GM12878 (cell line): Measurements from ENCODE around the gene TMEM135. TPM values are rescaled to one million over a fixed set of nuclear protein-coding genes. Genes with fewer than 3 reads are reported as not detected.

ENCODE experiments used
- ATAC-seq: fragments of 200-7000 bp; cut with Tn5 transposase; 3 replicates; pipeline ENCODE4 v1.9.1; 2020; ENCODE audit warnings: mild to moderate bottlenecking, moderate library complexity
- BruUV-seq: library from RNA; stranded (reverse); fragments of 400-500 nt; replicated peaks from 2 replicates; lab custom pipeline; 2021; lab: Mats Ljungman, UMichigan
- CTCF ChIA-PET: fragments of 300-600 bp; sonication (Branson Sonifier 250); formaldehyde crosslinking; extraction: SDS; loops from one replicate; lab custom pipeline; 2021; ENCODE audit warnings: inconsistent platforms; lab: Yijun Ruan, JAX
- POLR2A ChIA-PET: fragments of 350-600 bp; formaldehyde crosslinking; extraction: SDS; loops from one replicate; lab custom pipeline; 2021; ENCODE audit warnings: inconsistent platforms; lab: Charles Lee
- RAD21 ChIA-PET: fragments of 300-600 bp; sonication (Branson Sonifier 250); formaldehyde crosslinking; loops from one replicate; lab custom pipeline; 2023; ENCODE audit warnings: antibody characterized with exemption; ENCODE audit not compliant: unreplicated experiment; lab: Charles Lee
- SMC1A ChIA-PET: fragments of 300-600 bp; sonication (Branson Sonifier 250); formaldehyde crosslinking; loops from one replicate; lab custom pipeline; 2023; ENCODE audit not compliant: unreplicated experiment, uncharacterized antibody; lab: Charles Lee
- DNase-seq: peaks from one replicate; pipeline ENCODE4 v3.0.0-alpha.2; 2011; ENCODE audit warnings: low read depth, low spot score
- FAIRE-seq: peaks from 3 replicates; lab custom pipeline; 2011; peaks lifted over from hg19 to GRCh38; lab: Jason Lieb, UNC
- H2AFZ ChIP-seq: 2 replicates; pipeline ENCODE4 v1.6.0; 2011; ENCODE audit warnings: low read depth, low read length, control low read depth; ENCODE audit not compliant: control insufficient read depth
- H3K27ac ChIP-seq: 2 replicates; pipeline ENCODE4 v1.5.1; 2011; ENCODE audit warnings: control low read depth; ENCODE audit not compliant: control insufficient read depth, insufficient read depth
- H3K27me3 ChIP-seq, 2 experiments: replicated peaks in 1 of 2; 2 replicates each; pipeline versions ENCODE4 v1.6.0 to v1.6.1; 2011; ENCODE audit warnings: low read length in 1 of 2; ENCODE audit not compliant: control insufficient read depth in 2 of 2, insufficient read depth in 2 of 2
- H3K36me3 ChIP-seq, 2 experiments: 2 replicates each; pipeline ENCODE4 v1.5.1; 2011; ENCODE audit warnings: low read length in 1 of 2; ENCODE audit not compliant: control insufficient read depth in 2 of 2, insufficient read depth in 2 of 2
- H3K4me1 ChIP-seq: 2 replicates; pipeline ENCODE4 v1.6.1; 2011; ENCODE audit warnings: mild to moderate bottlenecking, low read length, moderate library complexity, mixed read lengths; ENCODE audit not compliant: control insufficient read depth, insufficient read depth
- H3K4me2 ChIP-seq: 2 replicates; pipeline ENCODE4 v1.6.0; 2011; ENCODE audit warnings: control low read depth; ENCODE audit not compliant: control insufficient read depth, insufficient read depth
- H3K4me3 ChIP-seq: fragments of 200-600 bp; sonication (generic); 2 replicates; pipeline ENCODE4 v1.5.1; 2016
- H3K79me2 ChIP-seq: 2 replicates; pipeline ENCODE4 v1.6.0; 2011; ENCODE audit warnings: low read length; ENCODE audit not compliant: control insufficient read depth, insufficient read depth
- H3K9ac ChIP-seq: 2 replicates; pipeline ENCODE4 v1.8.0; 2011; ENCODE audit warnings: low read length, control low read depth, mixed read lengths; ENCODE audit not compliant: control insufficient read depth, insufficient read depth
- H3K9me3 ChIP-seq: replicated peaks from 3 replicates; pipeline ENCODE4 v1.5.1; 2011; ENCODE audit warnings: mild to moderate bottlenecking, low read length; ENCODE audit not compliant: control insufficient read depth, insufficient read depth
- H4K20me1 ChIP-seq: 2 replicates; pipeline ENCODE4 v1.6.0; 2011; ENCODE audit not compliant: control insufficient read depth, insufficient read depth
- CBX3 ChIP-seq: fragments of 200-600 bp; sonication (generic); IDR thresholded peaks from 2 replicates; pipeline ENCODE4 v1.6.1; 2016; ENCODE audit warnings: low read depth, borderline replicate concordance
- HDAC2 ChIP-seq: fragments of 200-600 bp; sonication (generic); IDR thresholded peaks from 2 replicates; pipeline ENCODE4 v1.6.1; 2017
- NFIC ChIP-seq: IDR thresholded peaks from 2 replicates; pipeline ENCODE4 v1.6.1; 2012; ENCODE audit warnings: low read depth, mild to moderate bottlenecking, inconsistent platforms, low read length, moderate library complexity
- NFYB ChIP-seq: IDR thresholded peaks from 2 replicates; pipeline ENCODE4 v1.6.1; 2011; ENCODE audit warnings: low read depth, mild to moderate bottlenecking, low read length, improper control_type of control experiment, moderate library complexity; ENCODE audit not compliant: insufficient read depth
- NR2C2 ChIP-seq: IDR thresholded peaks from 2 replicates; pipeline ENCODE4 v1.6.1; 2011; ENCODE audit warnings: borderline replicate concordance, low read depth; ENCODE audit not compliant: control insufficient read depth, insufficient read length
- POLR2AphosphoS2 ChIP-seq: IDR thresholded peaks from 2 replicates; pipeline ENCODE4 v1.6.1; 2011; ENCODE audit warnings: low read depth, mild to moderate bottlenecking, low read length, improper control_type of control experiment, moderate library complexity
- SMAD1 ChIP-seq: fragments of 450-650 bp; IDR thresholded peaks from 2 replicates; pipeline ENCODE4 v1.6.1; 2018; ENCODE audit warnings: mild to moderate bottlenecking, low read depth; ENCODE audit not compliant: partially characterized antibody
- SMARCA5 ChIP-seq: fragments of 450-650 bp; IDR thresholded peaks from 2 replicates; pipeline ENCODE4 v1.6.1; 2017; ENCODE audit warnings: mild to moderate bottlenecking
- SRF ChIP-seq, 2 experiments: IDR thresholded peaks; 2 replicates each; pipeline ENCODE4 v1.6.1; 2011; ENCODE audit warnings: low read depth in 2 of 2, low read length in 2 of 2, mild to moderate bottlenecking in 1 of 2, moderate library complexity in 1 of 2
- ZNF384 ChIP-seq: IDR thresholded peaks from 2 replicates; pipeline ENCODE4 v1.6.1; 2012; ENCODE audit warnings: low read depth, mild to moderate bottlenecking, low read length, improper control_type of control experiment, borderline replicate concordance
- WGBS: methylation state at CpG from one replicate; pipeline ENCODE4 v1.1.6; 2016; ENCODE audit warnings: low lambda C conversion rate; ENCODE audit not compliant: insufficient replicate concordance, insufficient coverage; ENCODE audit errors: missing lambda C conversion rate; 5-methylcytosine and 5-hydroxymethylcytosine counted together
- in situ Hi-C: fragments of 300-500 bp; cut with MboI; formaldehyde crosslinking; loops from 9 replicates; pipeline ENCODE4 v1.14.3; 2018; ENCODE audit warnings: mixed read lengths
- intact Hi-C: fragments of 100-400 bp; cut with micrococcal nuclease; formaldehyde crosslinking; loops from one replicate; pipeline ENCODE4 v1.14.2; 2022; ENCODE audit not compliant: unreplicated experiment
- polyA plus RNA-seq, 11 experiments: library from polyadenylated mRNA; depleted of rRNA in 4 of 11; unstranded in 6 of 11; stranded (reverse) in 5 of 11; fragments of >200 nt; fragmentation: Nextera tagmentation in 4 of 11; fragmentation: Illumina TruSeq in 1 of 11; extraction: Ambion mirVana in 4 of 11; extraction: Trizol in 1 of 11; gene quantifications; 1 replicate in 1 of 11; 2 replicates in 10 of 11; pipeline versions ENCODE4 v1.2.1 to v1.2.3, GENCODE V29; 2011 to 2016; ENCODE audit warnings: inconsistent platforms in 2 of 11, missing spikeins in 2 of 11, low read depth in 1 of 11
- total RNA-seq, 4 experiments: library from RNA; depleted of rRNA in 3 of 4; stranded (reverse); fragments of >200 nt in 3 of 4; fragmentation: Illumina TruSeq in 1 of 4; extraction: Trizol in 1 of 4; gene quantifications; 2 replicates each; pipeline versions ENCODE4 v1.2.1 to v1.2.3, GENCODE V29; 2013 to 2021
- TF ChIP-seq, protein P1 (sequence below): fragments of 450-650 bp; formaldehyde crosslinking; IDR thresholded peaks from 2 replicates; pipeline ENCODE4 v1.5.0; 2022; ENCODE audit warnings: mild to moderate bottlenecking, missing genetic modification characterization
- TF ChIP-seq, protein P2 (sequence below): IDR thresholded peaks from 2 replicates; pipeline ENCODE4 v1.6.1; 2011; ENCODE audit warnings: low read depth, low read length, improper control_type of control experiment, borderline replicate concordance
- TF ChIP-seq, protein P3 (sequence below): fragments of 450-650 bp; IDR thresholded peaks from 2 replicates; pipeline ENCODE4 v1.6.1; 2017; ENCODE audit warnings: borderline replicate concordance
- TF ChIP-seq, protein P4 (sequence below): fragments of 450-650 bp; formaldehyde crosslinking; IDR thresholded peaks from 2 replicates; pipeline ENCODE4 v1.4.0; 2020; ENCODE audit warnings: mild to moderate bottlenecking, moderate library complexity

The TMEM135 gene
- total and polyA plus RNA-seq, 10 of the 15 experiments (the other 5 are each of a cell fraction or from before 2014, with no cell fraction given): 7.2 to 117 (median 12.9) TPM

DNA sequence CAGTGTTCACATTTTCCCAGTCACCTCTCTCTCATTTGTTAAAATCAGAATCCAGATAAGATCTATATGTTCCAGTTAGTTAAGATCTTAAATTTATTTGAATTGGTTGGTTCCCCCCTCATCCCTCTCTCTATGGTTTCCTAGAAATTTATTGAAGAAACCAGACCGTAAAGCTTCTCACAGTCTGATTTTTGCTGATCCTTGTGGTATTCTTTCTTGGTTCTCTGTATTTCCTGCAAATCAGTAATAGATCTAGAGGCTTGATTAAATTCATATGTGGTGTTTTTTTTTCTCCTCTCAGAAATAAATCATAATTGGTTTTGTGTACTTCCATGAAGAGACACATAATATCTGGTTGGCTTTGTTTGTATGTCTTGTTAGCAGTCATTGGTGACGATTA, 147.5 kb downstream of the TMEM135 start (continued):
- TF ChIP-seq, protein P1, sequence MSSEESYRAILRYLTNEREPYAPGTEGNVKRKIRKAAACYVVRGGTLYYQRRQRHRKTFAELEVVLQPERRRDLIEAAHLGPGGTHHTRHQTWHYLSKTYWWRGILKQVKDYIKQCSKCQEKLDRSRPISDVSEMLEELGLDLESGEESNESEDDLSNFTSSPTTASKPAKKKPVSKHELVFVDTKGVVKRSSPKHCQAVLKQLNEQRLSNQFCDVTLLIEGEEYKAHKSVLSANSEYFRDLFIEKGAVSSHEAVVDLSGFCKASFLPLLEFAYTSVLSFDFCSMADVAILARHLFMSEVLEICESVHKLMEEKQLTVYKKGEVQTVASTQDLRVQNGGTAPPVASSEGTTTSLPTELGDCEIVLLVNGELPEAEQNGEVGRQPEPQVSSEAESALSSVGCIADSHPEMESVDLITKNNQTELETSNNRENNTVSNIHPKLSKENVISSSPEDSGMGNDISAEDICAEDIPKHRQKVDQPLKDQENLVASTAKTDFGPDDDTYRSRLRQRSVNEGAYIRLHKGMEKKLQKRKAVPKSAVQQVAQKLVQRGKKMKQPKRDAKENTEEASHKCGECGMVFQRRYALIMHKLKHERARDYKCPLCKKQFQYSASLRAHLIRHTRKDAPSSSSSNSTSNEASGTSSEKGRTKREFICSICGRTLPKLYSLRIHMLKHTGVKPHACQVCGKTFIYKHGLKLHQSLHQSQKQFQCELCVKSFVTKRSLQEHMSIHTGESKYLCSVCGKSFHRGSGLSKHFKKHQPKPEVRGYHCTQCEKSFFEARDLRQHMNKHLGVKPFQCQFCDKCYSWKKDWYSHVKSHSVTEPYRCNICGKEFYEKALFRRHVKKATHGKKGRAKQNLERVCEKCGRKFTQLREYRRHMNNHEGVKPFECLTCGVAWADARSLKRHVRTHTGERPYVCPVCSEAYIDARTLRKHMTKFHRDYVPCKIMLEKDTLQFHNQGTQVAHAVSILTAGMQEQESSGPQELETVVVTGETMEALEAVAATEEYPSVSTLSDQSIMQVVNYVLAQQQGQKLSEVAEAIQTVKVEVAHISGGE: no peak
- no peak for TF ChIP-seq SRF (IDR thresholded peaks at IDR 0.05; ENCODE audit: low read depth in 2 of 2, low read length in 2 of 2)
- no peak for TF ChIP-seq NFIC
- TF ChIP-seq NFYB: no peak
- no peak for TF ChIP-seq HDAC2

DNA sequence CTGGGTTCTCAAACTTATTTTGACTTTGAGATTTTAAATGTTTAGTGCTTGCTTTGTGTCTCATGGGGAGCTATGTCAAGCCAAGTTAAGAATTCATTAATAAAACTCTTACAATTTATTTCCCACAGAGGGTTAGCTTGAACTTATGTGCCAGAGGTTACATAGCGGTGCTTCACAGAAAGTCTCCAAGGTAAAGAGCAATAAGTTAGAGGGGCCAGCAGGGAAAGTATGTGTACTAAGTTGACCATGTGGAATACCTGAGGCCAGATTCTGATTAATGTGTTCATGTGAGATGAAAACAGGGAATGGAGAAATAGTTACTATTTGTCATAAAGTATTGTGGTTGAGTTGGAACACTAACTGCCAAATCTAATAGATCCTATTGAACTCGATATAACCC, 149.3 kb downstream of the TMEM135 start:
- Histone ChIP-seq H3K4me3 (no peak overlapping the region), H3K9me3 (no peaks in the 10 kb centered on the region), H3K79me2 (no peaks in the 10 kb centered on the region), H3K27me3 (no peaks in the 10 kb centered on the region), H3K27ac (no peak overlapping the region), H3K4me2 (no peak overlapping the region), H3K4me1 (no peaks in the 10 kb centered on the region), H3K36me3 (no peaks in the 10 kb centered on the region), H3K9ac (no peak overlapping the region), H2AFZ (no peak overlapping the region), H4K20me1 (no peaks in the 10 kb centered on the region)
- intact Hi-C loops (no loop called here), in situ Hi-C loops (no loop called here)
- BruUV-seq: no TSS peak
- ATAC-seq (no peak), DNase-seq (no peak), FAIRE-seq (no peak)
- ChIA-PET POLR2A (no interaction called here), RAD21 (no interaction called here), SMC1A (interaction anchor here (1.0 to 1.1 kb wide), 2 partner anchors 13 to 16 kb away, joined by 3 read pairs; no protein-coding TSS in a partner anchor), CTCF (no interaction called here)
- 100% methylated on average over 2 of the region's 2 CpGs for WGBS
- no peak for TF ChIP-seq CBX3
- no peak for TF ChIP-seq SMARCA5
- no peak for TF ChIP-seq SMAD1
- TF ChIP-seq ZNF384: no peak
- TF ChIP-seq, protein P2, sequence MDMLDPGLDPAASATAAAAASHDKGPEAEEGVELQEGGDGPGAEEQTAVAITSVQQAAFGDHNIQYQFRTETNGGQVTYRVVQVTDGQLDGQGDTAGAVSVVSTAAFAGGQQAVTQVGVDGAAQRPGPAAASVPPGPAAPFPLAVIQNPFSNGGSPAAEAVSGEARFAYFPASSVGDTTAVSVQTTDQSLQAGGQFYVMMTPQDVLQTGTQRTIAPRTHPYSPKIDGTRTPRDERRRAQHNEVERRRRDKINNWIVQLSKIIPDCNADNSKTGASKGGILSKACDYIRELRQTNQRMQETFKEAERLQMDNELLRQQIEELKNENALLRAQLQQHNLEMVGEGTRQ: no peak
- TF ChIP-seq, protein P3, sequence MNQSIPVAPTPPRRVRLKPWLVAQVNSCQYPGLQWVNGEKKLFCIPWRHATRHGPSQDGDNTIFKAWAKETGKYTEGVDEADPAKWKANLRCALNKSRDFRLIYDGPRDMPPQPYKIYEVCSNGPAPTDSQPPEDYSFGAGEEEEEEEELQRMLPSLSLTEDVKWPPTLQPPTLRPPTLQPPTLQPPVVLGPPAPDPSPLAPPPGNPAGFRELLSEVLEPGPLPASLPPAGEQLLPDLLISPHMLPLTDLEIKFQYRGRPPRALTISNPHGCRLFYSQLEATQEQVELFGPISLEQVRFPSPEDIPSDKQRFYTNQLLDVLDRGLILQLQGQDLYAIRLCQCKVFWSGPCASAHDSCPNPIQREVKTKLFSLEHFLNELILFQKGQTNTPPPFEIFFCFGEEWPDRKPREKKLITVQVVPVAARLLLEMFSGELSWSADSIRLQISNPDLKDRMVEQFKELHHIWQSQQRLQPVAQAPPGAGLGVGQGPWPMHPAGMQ: no peak
- TF ChIP-seq NR2C2: no peak
- TF ChIP-seq, protein P4, sequence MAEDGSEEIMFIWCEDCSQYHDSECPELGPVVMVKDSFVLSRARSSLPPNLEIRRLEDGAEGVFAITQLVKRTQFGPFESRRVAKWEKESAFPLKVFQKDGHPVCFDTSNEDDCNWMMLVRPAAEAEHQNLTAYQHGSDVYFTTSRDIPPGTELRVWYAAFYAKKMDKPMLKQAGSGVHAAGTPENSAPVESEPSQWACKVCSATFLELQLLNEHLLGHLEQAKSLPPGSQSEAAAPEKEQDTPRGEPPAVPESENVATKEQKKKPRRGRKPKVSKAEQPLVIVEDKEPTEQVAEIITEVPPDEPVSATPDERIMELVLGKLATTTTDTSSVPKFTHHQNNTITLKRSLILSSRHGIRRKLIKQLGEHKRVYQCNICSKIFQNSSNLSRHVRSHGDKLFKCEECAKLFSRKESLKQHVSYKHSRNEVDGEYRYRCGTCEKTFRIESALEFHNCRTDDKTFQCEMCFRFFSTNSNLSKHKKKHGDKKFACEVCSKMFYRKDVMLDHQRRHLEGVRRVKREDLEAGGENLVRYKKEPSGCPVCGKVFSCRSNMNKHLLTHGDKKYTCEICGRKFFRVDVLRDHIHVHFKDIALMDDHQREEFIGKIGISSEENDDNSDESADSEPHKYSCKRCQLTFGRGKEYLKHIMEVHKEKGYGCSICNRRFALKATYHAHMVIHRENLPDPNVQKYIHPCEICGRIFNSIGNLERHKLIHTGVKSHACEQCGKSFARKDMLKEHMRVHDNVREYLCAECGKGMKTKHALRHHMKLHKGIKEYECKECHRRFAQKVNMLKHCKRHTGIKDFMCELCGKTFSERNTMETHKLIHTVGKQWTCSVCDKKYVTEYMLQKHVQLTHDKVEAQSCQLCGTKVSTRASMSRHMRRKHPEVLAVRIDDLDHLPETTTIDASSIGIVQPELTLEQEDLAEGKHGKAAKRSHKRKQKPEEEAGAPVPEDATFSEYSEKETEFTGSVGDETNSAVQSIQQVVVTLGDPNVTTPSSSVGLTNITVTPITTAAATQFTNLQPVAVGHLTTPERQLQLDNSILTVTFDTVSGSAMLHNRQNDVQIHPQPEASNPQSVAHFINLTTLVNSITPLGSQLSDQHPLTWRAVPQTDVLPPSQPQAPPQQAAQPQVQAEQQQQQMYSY: no peak
- no peak for TF ChIP-seq POLR2AphosphoS2
